NCI-H510A (cell line): Measurements from ENCODE around the gene PRKAB1.

ENCODE experiments used
- DNase-seq: peaks from one replicate; lab custom pipeline; 2025; lab: John Stamatoyannopoulos, UW

The PRKAB1 gene

DNA sequence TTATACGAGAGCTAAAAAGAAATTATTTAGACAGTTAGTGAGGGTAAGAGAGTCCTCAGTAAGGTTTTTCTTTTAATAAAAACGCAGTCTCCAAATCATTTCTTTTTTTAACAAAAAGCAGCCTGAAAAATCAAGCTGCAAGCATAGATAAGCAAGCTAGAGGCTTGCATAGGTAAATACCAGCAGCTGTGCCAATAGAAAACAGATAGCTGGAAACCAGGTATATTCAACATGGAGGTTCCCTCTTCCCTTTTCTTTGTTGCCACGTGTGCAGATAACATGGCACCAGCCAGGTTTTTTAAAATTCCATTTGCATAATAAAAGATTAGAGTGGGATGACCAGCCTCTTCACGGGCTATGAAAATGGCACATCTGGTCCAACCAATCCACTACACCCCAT is 6.1 kb upstream of the PRKAB1 start:
- DNase-seq = no peak

DNA sequence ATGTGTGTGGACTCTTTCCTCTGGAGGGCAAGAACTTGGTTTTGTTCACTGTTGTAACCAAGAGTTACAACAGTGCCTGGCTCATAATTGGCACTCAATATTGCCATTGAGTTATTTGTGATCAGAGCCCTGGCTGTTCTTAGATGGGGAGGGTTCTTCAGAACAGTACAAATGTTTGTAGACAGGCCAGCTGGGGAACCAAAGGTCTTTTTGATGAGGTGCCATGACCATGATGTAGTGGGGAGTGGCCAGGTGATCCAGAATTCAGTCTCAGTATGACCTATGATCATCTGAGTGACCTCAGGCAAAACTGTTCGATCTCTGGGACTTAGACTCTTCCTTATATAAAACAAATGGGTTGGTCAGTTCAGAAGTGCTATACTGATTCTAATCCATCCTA is 3.3 kb upstream of the PRKAB1 start:
- DNase-seq = no peak

DNA sequence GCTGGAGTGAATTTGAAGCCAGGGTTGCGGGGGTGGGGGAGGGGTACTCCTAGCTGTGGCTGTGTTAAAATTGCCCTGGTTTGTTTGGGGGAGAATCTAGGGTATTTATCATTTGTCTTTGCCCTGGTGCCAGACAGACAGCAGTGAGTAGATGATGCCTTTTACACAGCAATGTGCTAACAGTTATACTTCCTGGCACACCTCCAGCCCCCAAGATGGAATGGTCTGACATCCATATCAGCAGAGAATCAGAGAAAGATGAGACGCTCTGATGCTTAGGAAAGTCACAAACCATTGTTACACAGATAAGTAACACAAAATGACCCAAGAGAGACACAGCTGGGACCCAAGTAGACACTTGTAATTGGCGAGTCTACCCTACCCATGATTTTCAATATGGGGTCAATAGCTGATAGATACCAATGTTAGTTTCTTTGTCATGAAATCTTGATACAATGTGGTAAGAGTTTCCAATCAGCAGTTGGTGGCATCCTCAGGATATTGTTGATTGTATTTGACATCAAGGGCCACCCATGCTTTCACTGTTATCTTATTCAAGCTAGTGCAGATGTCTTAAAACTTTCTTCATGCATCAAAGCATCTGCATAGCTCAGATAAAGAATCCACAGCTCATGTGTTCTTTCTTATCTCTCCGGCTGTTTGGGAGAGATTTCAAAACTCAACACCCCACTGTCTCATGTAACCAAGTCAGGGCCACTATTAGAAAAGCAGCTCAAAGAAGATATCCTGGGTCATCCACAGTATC is 2.6 kb upstream of the PRKAB1 start:
- DNase-seq = no peak

DNA sequence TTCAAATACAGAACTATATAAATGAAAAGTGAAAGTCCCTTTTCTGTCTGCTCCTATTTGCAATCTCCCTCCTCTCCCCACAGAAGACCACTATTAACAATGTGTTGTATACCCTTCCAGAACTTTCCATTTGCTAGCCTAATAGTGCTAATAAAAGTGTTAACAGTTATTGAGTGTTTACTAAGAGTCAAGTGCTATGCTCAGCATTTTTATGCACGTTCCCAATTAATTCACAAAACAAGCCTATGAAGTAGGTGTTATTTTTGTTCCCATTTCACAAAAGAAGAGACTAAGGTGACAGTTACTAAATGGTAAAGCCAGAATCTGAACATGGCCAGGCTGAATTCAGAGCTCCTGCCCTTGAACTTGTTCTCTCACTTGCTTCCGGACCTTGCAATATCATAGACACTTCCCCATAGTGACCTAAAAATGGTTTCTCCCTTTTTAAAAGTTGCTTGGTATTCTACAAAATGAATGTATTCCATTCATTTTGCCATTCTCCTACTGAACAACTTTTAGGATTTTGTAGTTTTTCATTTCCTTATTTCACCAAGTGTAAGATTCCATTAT is 1.6 kb upstream of the PRKAB1 start:
- no peak for DNase-seq

DNA sequence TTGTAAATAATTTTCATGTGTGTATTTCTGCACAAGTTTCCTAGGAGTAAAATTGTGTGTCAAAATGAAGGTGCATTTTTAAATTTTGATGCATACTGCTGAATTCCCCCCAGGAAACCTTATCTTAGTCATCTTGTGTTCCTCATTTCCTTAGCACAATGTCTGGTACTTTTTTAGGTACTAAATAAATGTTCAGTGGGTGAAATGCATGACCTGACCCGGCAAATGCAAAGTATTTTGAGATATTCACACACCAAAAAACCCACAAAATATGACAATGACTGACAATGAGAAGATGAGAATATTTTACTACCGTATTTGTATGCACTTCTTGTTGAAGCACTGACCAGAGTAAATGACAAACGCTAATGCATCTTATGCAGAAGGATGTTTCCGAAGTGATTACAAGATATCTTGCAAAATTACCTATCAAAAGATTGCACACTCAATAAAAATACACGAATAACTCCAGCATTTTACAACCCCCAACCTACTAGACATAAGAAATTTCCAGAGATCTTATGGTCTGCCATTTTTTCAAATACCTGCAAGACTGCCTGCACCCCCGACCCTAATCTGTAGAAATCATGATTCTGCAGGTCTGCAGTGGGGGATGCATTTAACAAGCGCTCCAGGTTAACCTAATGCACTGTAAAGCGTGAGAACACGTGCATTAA is 895 bp upstream of the PRKAB1 start:
- DNase-seq = no peak

DNA sequence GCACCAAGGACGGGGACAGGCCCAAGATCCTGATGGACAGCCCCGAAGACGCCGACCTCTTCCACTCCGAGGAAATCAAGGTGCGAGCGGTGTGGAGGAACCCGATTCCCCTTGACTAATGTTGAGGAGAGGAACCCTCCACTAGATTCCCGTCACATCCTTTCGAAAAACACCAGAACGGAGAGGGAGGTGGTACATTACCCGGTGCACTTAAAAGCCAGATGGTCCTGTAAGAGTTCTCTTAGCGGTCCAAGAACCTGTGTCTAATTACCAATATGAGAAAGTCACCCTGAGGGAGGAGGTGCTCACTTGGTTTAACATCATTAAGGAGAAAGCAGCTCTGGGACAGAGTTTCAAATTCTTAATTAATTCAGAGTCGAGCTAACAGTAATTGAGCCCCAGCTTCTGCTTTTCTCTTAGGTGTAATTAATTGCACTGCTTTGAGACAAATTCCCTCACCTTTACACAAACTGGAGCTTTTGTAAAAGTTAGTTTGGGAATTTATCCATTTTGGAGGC is 450 bp downstream of the PRKAB1 start:
- DNase-seq = no peak

DNA sequence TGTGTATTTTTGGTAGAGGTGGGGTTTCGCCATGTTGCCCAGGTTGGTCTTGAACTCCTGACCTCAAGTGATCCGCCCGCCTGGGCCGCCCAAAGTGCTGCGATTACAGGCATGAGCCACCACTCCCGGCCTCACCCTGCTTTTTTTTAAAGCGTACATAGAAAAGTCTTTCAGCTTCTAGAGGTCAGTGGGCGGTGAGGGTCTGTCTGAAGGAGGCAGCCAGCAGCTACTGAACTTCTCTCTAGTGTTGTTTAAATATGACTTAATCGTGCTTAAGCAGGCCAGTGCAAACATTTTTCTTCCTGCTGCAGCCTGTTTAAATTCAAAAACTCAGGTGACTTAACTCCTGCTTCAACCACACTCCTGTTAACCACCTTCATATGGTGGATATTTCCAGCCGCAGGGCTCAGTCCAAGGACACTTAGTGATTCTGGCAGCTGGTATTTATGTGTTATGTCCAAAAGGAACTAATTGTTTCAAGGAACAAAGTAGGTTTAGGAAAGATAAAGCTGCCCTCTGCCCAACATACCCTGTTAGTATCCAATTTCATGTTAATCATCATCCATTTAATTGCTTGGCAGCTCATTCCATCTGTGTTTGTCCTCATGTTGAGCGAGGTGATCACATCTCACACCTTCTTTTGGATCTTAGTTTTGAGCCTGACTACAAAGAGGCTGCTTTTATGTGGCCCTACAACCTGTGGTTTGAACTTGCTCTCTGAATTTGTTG is 2.0 kb downstream of the PRKAB1 start:
- DNase-seq = peak; percentile 43

DNA sequence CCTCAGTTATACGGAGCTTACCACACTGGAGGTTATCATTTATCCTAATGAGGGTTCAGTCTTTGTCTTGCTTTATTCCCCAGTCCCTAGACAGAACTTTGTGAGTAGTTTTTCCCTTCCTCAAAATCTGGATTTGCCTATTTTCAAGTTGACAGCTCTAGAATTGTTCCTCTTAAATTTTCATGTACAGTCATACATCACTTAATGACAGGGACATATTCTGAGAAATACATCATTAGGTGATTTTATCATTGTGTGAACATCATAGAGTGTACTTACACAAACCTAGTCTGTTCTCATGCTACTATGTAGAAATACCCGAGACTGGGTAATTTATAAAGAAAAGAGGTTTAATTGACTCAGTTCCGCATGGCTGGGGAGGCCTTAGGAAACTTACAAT is 3.1 kb downstream of the PRKAB1 start:
- DNase-seq = no peak

DNA sequence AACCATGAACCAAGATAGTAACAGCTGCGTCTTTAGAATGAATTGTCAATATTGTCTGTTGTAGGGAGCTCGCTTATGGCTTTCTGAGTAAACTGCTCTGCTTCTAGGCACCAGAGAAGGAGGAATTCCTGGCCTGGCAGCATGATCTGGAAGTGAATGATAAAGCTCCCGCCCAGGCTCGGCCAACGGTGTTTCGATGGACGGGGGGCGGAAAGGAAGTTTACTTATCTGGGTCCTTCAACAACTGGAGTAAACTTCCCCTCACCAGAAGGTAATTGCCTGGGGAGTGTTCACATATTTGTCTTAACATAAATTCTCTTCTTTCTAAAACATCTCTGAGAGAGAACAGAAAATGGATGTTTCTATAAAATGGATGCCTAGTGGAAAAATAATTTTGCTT is 4.3 kb downstream of the PRKAB1 start:
- no peak for DNase-seq

DNA sequence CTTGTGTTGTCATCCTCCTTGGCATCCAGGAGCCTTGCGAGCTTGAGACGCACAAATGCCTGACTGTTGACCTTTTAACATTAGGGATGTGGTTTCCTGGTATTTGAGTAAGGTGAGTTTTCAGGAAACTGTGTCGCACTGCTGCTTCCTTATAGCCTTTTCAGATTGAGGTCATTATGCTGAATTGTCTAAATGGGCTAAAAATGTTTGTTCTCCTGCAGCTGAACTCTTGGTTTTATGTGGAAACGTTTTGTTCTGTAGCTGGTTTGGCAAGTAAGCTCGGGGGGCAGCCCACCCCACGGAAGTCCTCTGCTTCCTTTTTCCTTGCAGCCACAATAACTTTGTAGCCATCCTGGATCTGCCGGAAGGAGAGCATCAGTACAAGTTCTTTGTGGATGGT is 5.7 kb downstream of the PRKAB1 start:
- DNase-seq = no peak

DNA sequence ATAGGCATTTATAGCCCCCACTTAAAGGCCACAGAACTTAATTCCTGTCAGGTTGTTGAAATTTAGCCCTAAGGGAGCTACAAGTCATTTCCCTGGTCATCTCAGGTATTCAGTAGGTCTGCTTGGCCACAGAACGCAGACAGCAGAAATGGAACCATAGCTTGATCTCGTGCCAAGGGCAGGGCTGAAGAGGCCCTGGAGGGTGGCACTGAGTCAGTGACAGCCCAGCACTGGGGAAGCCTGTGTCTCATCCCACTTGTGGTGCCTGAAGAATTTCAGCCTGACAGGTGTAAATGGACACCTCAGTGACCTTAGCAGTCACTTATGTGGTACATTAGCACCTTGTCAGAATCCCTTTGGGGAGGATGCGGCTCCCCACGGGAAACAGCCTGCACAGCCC is 6.6 kb downstream of the PRKAB1 start:
- DNase-seq = no peak

DNA sequence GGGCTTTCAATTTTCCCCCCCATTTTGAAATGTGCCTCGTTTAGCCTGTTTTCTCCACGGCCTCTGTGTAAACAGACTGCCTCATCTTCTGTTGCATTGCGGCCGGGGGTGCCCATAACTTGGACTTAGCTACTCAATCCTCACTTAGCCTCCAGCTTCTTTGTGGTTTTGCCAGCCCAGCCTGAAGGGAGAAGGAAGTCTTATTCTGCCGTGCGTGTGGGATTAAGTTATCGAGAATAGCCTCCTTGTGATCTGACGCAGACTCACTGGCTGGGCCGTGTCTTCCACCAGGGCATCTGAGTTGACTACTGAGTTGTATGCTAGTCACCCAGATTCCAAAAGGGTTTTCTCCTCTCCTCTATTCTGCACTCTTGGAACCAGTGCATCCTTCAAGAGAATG is 8.1 kb downstream of the PRKAB1 start:
- no peak for DNase-seq

DNA sequence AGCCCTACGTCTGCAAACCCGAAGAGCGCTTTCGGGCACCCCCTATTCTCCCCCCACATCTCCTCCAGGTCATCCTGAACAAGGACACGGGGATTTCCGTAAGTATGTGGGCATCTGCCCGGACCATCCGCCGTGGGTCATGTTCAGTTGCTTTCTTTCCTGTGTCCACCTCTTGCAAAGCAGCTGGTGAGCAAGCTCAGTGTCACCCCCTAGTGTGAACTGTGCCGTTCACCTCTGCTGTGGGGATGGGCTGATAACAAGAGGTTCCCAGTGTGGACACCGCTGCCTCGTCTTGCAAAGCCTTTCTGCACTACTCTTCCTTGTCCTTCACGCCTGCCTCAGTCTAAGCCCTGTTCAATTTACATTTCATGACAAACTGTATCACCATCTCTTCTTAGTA is 8.6 kb downstream of the PRKAB1 start:
- no peak for DNase-seq

DNA sequence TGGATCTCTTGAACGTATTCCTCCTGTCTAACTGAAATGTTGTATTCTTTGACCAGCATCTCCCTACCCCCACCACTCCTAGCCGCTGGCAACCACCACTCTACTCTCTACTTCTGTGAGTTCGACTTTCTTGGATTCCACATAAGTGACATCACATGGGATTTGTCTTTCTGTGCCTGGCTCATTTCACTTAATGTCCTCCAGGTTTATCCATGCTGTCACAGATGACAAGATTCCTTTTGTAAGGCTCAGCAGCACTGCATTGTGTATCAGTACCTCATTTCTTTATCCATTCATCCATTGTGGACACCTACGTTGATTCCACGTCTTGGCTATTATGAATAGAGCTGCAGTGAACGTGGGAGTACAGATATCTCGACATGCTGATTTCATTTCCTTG is 10.5 kb downstream of the PRKAB1 start:
- DNase-seq = no peak

DNA sequence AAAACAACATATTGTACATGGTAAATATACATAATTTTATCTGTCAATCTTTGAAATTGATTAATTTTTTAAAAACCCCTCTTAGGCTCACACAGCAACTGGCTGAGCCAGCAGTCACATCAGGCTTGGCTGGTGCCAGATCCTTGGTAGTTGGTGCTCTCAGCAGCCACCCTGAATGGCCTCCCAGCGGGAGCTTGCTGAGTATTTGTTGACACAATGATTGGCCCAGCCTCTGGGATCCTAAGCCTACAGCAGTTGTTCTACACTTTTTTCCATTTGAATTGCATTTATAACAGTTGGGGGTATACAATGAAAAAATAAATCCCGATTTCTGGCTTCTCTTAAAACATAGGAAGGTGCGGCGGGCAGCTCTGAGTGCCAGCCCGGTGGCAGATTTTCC is 11.1 kb downstream of the PRKAB1 start:
- DNase-seq = peak; percentile 56

DNA sequence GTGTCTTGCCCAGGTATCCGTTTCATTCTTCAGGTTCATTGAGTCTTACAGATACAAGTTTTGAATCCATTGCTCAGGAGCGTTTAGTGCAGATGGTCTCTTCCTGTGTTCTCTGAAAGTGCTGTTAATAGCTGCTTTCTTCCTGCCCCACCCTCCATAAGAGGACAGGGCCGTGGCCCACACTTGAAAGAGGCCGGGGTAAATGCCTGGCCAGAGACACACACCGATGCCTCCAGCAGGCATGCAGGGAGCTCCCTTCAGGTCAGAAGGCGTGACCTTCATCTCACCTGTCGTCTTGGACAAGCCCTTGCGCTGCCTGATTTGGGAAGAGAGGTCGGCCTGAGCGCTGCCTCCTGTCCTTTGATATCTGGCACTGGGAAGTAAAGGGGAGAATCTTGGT is 11.6 kb downstream of the PRKAB1 start:
- no peak for DNase-seq

DNA sequence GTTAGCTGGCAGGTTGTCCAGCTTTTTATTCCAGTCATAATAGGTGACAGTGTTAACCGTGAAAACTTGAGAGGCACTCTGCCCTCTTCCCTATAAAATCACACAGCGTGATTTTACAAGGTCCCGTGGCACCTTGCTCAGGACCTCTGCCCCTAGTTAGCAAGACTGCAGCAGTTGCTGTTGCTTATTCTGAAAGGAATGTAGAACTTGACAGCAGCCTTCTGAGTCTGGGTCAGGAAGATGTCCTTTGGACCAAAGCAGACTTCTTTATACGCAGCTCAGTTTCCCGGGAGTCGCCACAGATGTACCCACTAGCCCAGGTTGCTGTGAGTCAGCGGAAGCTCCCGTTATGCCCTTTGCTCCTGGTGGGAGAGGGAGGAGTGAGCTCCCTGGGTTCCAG is 13.2 kb downstream of the PRKAB1 start:
- DNase-seq = no peak

DNA sequence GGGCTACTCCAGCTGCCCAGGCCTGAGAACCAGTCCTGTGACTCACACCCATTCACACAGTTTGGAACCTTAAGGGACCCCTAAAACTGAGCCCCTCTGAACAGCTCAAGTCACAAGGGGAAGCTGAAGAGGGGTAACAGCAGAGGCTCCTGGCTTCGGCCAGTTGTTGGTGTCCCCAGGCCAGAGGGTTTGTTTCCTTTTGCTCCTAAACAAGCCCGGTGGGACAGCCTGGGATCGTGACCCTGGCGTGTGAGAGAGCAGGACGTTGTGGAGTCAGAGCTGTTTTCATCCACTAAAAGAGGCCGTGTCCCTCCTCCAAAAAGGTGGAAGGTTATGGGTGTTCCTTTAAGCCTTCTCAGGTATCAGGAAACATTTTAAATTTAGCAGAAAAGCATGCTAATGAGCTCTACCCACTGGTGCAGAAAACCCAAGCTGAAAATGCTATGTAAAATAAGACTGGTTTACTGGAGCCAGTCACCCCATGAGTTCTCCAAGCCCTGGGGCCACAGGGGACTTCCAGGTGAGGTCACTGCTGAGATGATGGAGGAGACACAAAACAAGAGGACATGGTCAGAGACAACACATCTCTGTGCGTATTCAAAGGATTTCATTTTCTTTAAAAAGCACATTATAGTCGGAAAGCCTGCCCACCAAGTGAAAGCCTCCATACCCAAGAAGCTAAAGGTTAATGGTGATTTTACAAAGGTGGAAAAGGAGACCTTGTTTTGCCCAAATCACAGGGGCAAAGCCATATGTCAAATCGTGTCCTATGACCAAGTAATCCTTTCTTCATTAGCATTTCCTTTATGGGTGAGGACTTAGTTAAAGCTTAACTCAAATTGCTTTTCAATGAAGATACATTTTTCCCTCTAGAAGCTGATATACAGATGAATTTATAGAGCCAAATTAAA is 14.1 kb downstream of the PRKAB1 start:
- DNase-seq = no peak

DNA sequence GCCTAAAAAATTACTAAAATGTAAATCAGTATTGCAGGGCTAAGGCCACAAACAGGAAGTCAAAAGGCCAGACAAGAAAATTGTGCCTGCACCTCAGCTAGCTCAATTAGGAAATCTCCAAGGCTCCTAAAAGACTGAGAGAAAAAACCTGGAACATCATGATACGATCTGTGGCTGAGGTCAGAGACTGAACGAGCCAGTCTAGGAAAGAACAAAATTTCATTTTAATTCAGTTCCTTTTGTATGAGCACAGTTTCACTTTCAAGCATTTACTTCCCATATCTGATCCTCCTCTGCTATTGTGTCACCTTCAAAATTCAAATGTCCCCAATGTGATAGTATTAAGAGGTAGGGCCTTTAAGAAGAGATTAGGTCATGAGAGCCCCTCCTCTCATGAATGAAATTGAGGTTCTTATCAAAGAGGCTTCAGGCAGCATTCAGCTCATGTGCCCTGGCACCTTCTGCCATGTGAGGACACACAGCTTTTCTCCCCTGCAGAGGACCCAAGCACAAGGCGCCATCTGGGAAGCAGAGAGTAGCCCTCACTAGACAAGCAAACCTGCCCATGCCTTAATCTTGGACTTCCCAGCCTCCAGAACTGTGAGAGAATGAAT is 14.8 kb downstream of the PRKAB1 start:
- no peak for DNase-seq

DNA sequence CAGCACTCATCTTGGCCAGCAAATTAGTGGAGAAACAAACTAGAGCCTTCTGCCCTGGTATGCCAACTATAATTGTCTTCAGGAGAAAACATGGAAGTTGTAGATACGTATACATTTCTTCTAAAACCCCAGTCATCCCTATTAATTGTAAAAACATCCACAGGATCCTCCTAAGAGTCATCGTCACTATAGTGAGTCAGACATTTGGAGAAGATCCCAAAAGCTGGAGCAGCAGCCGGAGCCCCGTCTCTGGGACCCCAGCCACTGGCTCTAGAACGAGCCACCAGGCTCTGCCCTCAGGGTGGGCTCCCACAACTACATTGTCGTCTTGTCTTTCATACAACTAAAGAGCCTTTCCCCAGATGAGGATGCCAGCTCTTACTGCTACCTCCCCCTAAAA is 15.5 kb downstream of the PRKAB1 start:
- no peak for DNase-seq

DNA sequence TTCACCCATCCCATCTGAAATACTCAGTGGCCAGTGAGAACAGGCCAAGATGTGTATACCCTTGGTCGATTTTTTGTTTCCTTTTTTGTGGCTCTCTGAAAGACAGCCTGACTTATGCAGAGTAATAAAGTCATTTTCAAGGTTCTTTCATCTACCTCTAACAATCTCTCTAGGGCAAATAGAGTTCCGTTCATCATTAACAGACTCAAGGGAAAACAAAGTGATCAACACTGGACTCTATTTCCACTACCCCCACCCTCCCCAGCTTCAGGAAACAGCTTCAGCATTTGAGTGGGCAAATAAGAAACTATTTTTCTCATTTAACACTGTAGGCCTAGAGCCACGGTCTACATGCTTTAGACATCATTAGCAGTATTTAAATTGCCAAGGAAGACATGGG is 15.9 kb downstream of the PRKAB1 start:
- no peak for DNase-seq
